HepG2 (cell line): ENCODE results near the gene DCAF6. TPM values are rescaled to one million over a fixed set of nuclear protein-coding genes. Genes with fewer than 3 reads are reported as not detected.

Experiments used
- ARHGAP35 ChIP-seq: sonication (generic); formaldehyde crosslinking; IDR thresholded peaks from 2 replicates; pipeline ENCODE4 v1.9.0; 2022; ENCODE audit warnings: mild to moderate bottlenecking, inconsistent platforms, moderate library complexity, missing genetic modification reagents, borderline replicate concordance
- HCFC1 ChIP-seq: fragments of 150-350 bp; IDR thresholded peaks from 2 replicates; pipeline ENCODE4 v1.6.1; 2014; ENCODE audit warnings: low read depth, low read length
- IRF2 ChIP-seq: IDR thresholded peaks from 2 replicates; pipeline ENCODE4 v1.6.1; 2018; ENCODE audit warnings: missing genetic modification reagents, missing compliant biosample characterization
- KDM6A ChIP-seq: IDR thresholded peaks from 2 replicates; pipeline ENCODE4 v1.6.1; 2016; ENCODE audit warnings: low read depth
- MIER2 ChIP-seq: IDR thresholded peaks from 2 replicates; pipeline ENCODE4 v1.6.1; 2016; ENCODE audit warnings: missing biosample characterization, missing genetic modification reagents
- NCOR1 ChIP-seq: fragments of 200-600 bp; sonication (generic); IDR thresholded peaks from 2 replicates; pipeline ENCODE4 v1.7.0; 2017; ENCODE audit warnings: antibody characterized with exemption, low read length, borderline replicate concordance
- POLR2G ChIP-seq: fragments of 200-400 bp; formaldehyde crosslinking; IDR thresholded peaks from 2 replicates; pipeline ENCODE4 v1.6.1; 2018; ENCODE audit warnings: mild to moderate bottlenecking, low read depth, low read length, moderate library complexity
- SMARCE1 ChIP-seq: fragments of 450-650 bp; IDR thresholded peaks from 2 replicates; pipeline ENCODE4 v1.6.1; 2017; ENCODE audit warnings: borderline replicate concordance
- UBTF ChIP-seq: sonication (generic); formaldehyde crosslinking; IDR thresholded peaks from 2 replicates; pipeline ENCODE4 v1.4.0; 2020; ENCODE audit warnings: mild to moderate bottlenecking, missing genetic modification reagents
- ZKSCAN1 ChIP-seq: fragments of 150-350 bp; IDR thresholded peaks from 2 replicates; pipeline ENCODE4 v1.6.1; 2014; ENCODE audit warnings: low read length
- ZNF33B ChIP-seq: sonication (generic); formaldehyde crosslinking; IDR thresholded peaks from 2 replicates; pipeline ENCODE4 v1.5.1; 2020; ENCODE audit warnings: mild to moderate bottlenecking, missing genetic modification reagents
- ZNF367 ChIP-seq: sonication (generic); formaldehyde crosslinking; IDR thresholded peaks from 2 replicates; pipeline ENCODE4 v1.4.0; 2020; ENCODE audit warnings: missing genetic modification reagents, borderline replicate concordance
- ZNF580 ChIP-seq: IDR thresholded peaks from 2 replicates; pipeline ENCODE4 v1.6.1; 2016; ENCODE audit warnings: low read depth, borderline replicate concordance
- ZNF878 ChIP-seq: sonication (generic); formaldehyde crosslinking; IDR thresholded peaks from 2 replicates; pipeline ENCODE4 v1.8.1; 2023; ENCODE audit warnings: mild to moderate bottlenecking, missing genetic modification reagents, moderate library complexity
- ZSCAN20 ChIP-seq: sonication (generic); formaldehyde crosslinking; IDR thresholded peaks from 2 replicates; pipeline ENCODE4 v1.4.0; 2020; ENCODE audit warnings: missing genetic modification reagents, mild to moderate bottlenecking, borderline replicate concordance
- polyA plus RNA-seq, 8 experiments: library from polyadenylated mRNA; depleted of rRNA in 3 of 8; stranded (reverse) in 7 of 8; unstranded in 1 of 8; fragments of >200 nt; fragmentation: Illumina TruSeq in 4 of 8; extraction: Trizol in 4 of 8; gene quantifications; 2 replicates each; pipeline versions ENCODE4 v1.2.1 to v1.2.3, GENCODE V29; 2011 to 2016; ENCODE audit warnings: low read depth in 4 of 8, missing spikeins in 1 of 8, mixed read lengths in 1 of 8; ENCODE audit not compliant: insufficient read depth in 1 of 8
- total RNA-seq, 5 experiments: library from RNA; depleted of rRNA; stranded (reverse); fragments of >200 nt; fragmentation: Illumina TruSeq; extraction: Trizol; gene quantifications; 2 replicates each; pipeline ENCODE4 v1.2.3, GENCODE V29; 2016; ENCODE audit warnings: low read depth in 1 of 5
- TF ChIP-seq, protein P1 (sequence below): sonication (generic); formaldehyde crosslinking; IDR thresholded peaks from 2 replicates; pipeline ENCODE4 v1.5.1; 2020; ENCODE audit warnings: missing genetic modification reagents, mild to moderate bottlenecking, borderline replicate concordance
- TF ChIP-seq, protein P2 (sequence below): sonication (generic); formaldehyde crosslinking; IDR thresholded peaks from 2 replicates; pipeline ENCODE4 v1.4.0; 2020; ENCODE audit warnings: mild to moderate bottlenecking, missing genetic modification reagents

The DCAF6 gene
- total and polyA plus RNA-seq, 2 of the 13 experiments (the other 11 are each of a cell fraction or from before 2014, with no cell fraction given): 24.7 to 33.7 TPM

GRCh38 chr1:167936068-167936929 lies at the start of gene DCAF6 (continued):
- TF ChIP-seq SMARCE1 (no peak), ZNF367 (peak; percentile 12; the same call in 1 of the 2 replicates), ZNF33B (0 out of 2 replicates have a peak, but pooled peaks have one; percentile 58), IRF2 (CRISPR knock-in tag) (peak; percentile 97), HCFC1 (peak; percentile 60), KDM6A (CRISPR knock-in tag) (no peak; the same call in 1 of the 2 replicates), ARHGAP35 (CRISPR knock-in tag) (no peak), ZSCAN20 (CRISPR knock-in tag) (peak; percentile 21; the same call in 1 of the 2 replicates), NCOR1 (0 out of 2 replicates have a peak, but pooled peaks have one; percentile 20), ZKSCAN1 (0 out of 2 replicates have a peak, but pooled peaks have one; percentile 12), POLR2G (peak; percentile 82), MIER2 (CRISPR knock-in tag) (0 out of 2 replicates have a peak, but pooled peaks have one; percentile 50), ZNF580 (CRISPR knock-in tag) (peak; percentile 88; the same call in 1 of the 2 replicates), UBTF (CRISPR knock-in tag) (peak; percentile 65), ZNF878 (0 out of 2 replicates have a peak, but pooled peaks have one; percentile 63)
- TF ChIP-seq, protein P1, sequence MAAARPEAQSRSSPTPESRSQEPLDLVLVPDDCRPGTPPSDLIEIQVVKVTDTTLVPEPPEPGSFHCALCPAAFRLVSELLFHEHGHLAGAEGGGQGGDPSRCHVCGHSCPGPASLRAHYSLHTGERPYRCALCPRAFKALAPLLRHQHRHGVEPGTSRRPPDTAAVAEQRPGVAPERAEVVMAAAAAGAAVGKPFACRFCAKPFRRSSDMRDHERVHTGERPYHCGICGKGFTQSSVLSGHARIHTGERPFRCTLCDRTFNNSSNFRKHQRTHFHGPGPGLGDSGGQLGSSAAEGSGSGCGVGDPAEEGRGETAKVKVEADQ: no peak
- TF ChIP-seq, protein P2, sequence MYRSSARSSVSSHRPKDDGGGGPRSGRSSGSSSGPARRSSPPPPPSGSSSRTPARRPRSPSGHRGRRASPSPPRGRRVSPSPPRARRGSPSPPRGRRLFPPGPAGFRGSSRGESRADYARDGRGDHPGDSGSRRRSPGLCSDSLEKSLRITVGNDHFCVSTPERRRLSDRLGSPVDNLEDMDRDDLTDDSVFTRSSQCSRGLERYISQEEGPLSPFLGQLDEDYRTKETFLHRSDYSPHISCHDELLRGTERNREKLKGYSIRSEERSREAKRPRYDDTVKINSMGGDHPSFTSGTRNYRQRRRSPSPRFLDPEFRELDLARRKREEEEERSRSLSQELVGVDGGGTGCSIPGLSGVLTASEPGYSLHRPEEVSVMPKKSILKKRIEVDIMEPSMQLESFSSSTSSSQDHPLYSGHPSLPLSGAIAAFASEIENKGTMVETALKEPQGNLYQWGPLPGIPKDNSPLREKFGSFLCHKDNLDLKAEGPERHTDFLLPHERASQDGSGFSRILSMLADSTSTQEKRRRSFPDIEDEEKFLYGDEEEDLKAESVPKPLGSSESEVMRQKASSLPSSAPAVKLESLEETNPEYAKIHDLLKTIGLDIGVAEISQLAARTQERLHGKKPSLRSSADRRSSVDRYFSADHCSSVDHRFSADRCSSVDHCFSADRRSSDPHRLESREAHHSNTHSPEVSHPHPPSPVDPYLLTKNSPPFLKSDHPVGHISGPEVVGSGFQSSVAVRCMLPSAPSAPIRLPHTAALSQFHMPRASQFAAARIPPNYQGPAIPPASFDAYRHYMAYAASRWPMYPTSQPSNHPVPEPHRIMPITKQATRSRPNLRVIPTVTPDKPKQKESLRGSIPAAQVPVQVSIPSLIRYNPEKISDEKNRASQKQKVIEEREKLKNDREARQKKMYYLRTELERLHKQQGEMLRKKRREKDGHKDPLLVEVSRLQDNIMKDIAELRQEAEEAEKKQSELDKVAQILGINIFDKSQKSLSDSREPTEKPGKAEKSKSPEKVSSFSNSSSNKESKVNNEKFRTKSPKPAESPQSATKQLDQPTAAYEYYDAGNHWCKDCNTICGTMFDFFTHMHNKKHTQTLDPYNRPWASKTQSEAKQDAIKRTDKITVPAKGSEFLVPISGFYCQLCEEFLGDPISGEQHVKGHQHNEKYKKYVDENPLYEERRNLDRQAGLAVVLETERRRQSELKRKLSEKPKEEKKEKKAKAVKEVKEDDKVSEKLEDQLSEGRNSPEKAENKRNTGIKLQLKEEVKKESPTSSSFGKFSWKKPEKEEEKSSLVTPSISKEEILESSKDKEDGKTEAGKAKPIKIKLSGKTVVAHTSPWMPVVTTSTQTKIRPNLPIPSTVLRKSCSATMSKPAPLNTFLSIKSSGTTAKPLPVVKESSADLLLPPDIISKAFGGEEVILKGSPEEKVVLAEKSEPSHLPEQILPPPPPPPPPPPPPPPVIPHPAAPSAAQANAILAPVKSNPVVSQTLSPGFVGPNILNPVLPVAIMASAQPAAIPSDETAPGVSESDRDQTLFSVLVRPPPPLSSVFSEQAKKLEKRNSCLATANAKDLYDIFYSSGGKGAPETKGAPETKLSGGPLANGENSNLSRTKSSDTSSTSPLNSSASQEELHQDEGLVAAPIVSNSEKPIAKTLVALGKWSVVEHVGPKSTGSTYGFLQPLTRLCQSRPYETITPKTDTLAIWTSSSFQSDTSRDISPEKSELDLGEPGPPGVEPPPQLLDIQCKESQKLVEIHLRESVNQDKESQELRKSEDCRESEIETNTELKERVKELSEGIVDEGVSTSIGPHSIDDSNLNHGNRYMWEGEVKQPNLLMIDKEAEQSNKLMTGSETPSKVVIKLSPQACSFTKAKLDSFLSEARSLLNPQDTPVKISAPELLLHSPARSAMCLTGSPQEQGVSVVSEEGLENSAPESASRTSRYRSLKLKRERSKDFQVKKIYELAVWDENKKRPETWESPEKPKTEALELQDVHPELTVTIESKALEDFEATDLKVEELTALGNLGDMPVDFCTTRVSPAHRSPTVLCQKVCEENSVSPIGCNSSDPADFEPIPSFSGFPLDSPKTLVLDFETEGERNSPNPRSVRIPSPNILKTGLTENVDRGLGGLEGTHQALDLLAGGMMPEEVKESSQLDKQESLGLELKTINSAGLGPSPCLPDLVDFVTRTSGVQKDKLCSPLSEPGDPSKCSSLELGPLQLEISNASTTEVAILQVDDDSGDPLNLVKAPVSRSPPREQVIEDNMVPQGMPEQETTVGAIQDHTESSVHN (CRISPR knock-in tag): 0 out of 2 replicates have a peak, but pooled peaks have one; percentile 30
